ENCODE data around the gene AURKB. TPM values are rescaled to one million over a fixed set of nuclear protein-coding genes. Genes with fewer than 3 reads are reported as not detected.
A peak's percentile ranks its signal among the peaks of the same experiment; 100 is the strongest.

AURKB gene
- total and polyA plus RNA-seq, 10 donors, result 2.4 to 30.9 (median 10.5) TPM

DNA sequence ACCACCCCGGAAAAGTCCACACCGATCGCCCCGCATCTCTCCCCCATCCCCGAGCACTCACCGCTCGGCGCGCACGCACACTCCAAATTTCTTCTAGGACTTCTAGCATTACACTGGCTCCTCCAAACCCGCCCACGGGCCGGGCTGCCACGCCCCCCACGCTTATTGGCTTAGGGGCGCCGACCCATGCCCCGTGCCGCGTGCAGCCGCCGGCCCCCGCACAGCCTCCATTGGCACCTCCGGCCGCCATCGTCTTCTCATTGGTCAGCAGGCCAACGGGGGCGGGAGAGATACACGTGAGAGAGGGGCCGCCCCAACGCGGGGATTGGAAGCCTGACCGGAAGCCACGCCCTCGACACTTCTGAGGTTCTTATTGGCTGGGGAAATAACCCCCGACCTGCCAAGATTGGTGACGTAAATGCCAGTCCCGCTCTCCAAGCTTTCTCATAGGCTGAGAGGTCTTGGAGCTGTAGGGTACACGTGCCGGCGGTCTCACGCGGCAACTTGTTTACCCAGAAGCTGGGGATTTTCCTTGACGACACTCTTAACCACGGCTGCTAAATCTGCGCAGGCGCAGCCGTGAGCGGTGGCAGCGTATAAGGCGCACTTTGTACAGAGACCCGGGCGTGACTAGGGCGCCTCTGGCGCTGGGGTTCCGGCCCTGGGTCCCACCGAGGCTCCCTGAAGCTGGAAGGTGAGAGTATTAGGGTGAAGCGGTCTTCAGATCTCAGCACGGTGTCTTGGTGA, 54.0 kb downstream of the AURKB start:
- H3K4me1 ChIP-seq, result peaks cover 53 to 93% (median 83%) of the 10 kb centered on the region in 6 donors
- peak overlapping the region; percentile 39 to 79 (median 52) for H3K4me3 ChIP-seq
- intact Hi-C loops (cut with DNase I; ENCODE audit: low total_unique reads), result no loop called here
- H3K36me3 ChIP-seq, result peaks cover 0 to 45% (median 20%) of the 10 kb centered on the region in 6 donors
- 0 to 2% (median 0%) methylated on average over 50 to 59 of the region's 59 CpGs for WGBS, 5 donors
- no peaks in the 10 kb centered on the region for H3K9me3 ChIP-seq
- peak; percentile 100 for DNase-seq
- TF ChIP-seq, protein P1, sequence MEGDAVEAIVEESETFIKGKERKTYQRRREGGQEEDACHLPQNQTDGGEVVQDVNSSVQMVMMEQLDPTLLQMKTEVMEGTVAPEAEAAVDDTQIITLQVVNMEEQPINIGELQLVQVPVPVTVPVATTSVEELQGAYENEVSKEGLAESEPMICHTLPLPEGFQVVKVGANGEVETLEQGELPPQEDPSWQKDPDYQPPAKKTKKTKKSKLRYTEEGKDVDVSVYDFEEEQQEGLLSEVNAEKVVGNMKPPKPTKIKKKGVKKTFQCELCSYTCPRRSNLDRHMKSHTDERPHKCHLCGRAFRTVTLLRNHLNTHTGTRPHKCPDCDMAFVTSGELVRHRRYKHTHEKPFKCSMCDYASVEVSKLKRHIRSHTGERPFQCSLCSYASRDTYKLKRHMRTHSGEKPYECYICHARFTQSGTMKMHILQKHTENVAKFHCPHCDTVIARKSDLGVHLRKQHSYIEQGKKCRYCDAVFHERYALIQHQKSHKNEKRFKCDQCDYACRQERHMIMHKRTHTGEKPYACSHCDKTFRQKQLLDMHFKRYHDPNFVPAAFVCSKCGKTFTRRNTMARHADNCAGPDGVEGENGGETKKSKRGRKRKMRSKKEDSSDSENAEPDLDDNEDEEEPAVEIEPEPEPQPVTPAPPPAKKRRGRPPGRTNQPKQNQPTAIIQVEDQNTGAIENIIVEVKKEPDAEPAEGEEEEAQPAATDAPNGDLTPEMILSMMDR (IDR thresholded peaks at IDR 0.05 in 8 of 11, conservative IDR thresholded peaks at IDR 0.05 in 3 of 11), result peak in 2 of 11 experiments; percentile 32 to 35
- peak; percentile 99 to 100 (median 99) for TF ChIP-seq POLR2A (IDR thresholded peaks at IDR 0.05)
- peak; percentile 100 for TF ChIP-seq POLR2AphosphoS5 (IDR thresholded peaks at IDR 0.05)
- no peaks in the 10 kb centered on the region for H3K27me3 ChIP-seq (replicated peaks in 1 of 7)
- H3K27ac ChIP-seq, result peak overlapping the region; percentile 96 to 100 (median 98)

DNA sequence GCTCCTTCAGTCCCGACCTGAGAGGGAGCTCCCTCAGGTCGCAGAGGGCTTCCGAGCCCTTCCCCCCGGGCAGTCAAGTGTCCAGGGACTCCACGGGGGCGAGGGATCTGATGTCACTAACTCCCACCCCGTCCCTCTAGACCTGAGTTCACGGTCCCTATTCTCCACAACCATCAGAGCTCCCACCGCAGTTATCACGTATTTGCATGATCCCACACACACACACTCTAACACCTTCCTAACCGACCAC, 54.5 kb downstream of the AURKB start:
- Histone ChIP-seq H3K9me3 (no peaks in the 10 kb centered on the region), H3K27ac (peak overlapping the region; percentile 96 to 100 (median 98)), H3K36me3 (peaks cover 0 to 42% (median 15%) of the 10 kb centered on the region in 6 donors), H3K4me3 (peak overlapping the region; percentile 39 to 79 (median 52)), H3K27me3 (replicated peaks in 1 of 7) (no peaks in the 10 kb centered on the region), H3K4me1 (peaks cover 50 to 93% (median 83%) of the 10 kb centered on the region in 6 donors)
- TF ChIP-seq, protein P1 (IDR thresholded peaks at IDR 0.05 in 8 of 11, conservative IDR thresholded peaks at IDR 0.05 in 3 of 11), result no peak
- no peak for TF ChIP-seq POLR2A (IDR thresholded peaks at IDR 0.05)
- no peak for TF ChIP-seq POLR2AphosphoS5 (IDR thresholded peaks at IDR 0.05)
- peak; percentile 89 for DNase-seq
- WGBS, 5 donors, result 1 to 5% (median 2%) methylated on average over 8 to 11 of the region's 11 CpGs
- intact Hi-C loops (cut with DNase I; ENCODE audit: low total_unique reads), result no loop called here

DNA sequence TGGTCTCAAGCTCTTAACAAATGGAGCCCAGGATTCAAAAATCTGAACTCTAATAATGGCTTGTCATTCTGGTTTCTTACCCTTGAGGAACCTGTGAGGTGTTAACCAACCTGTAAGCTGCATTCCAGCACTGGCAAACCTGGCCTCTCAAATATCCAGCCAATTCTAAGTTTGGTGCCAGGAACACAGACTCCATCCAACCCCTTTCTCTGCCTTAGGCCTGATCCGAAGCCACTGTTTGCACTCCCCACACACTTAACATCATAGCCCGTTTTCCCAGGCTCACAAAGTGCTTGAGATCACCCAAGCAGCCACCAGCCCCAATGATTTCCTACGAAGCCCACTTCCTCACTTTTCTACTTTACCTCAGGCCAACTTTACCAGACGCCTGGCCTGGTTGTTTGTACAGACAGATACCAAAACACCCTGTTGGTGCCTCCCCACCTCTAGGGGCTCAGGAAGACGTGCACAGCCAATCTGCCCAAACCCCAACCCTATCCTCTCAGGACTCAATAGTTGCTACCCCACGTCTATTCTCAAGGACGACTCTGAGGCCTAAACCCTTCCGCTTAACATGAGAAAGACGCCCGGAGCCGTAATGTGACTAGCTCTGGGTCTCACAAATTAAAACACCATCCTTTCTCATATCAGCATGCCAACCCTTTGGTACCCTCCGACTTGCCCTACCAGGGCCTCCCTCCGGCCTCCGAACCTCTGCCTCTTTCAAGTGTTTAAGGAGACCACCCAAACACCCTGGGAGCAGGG, 55.0 kb downstream of the AURKB start:
- 44 to 63% (median 58%) methylated on average over 14 of the region's 14 CpGs for WGBS, 5 donors
- no peak for DNase-seq
- Histone ChIP-seq H3K27me3 (replicated peaks in 1 of 7) (no peaks in the 10 kb centered on the region), H3K4me3 (peak overlapping the region; percentile 39 to 79 (median 52)), H3K4me1 (peaks cover 52 to 93% (median 83%) of the 10 kb centered on the region in 6 donors), H3K27ac (peak overlapping the region; percentile 96 to 100 (median 98)), H3K9me3 (no peaks in the 10 kb centered on the region), H3K36me3 (peaks cover 0 to 42% (median 12%) of the 10 kb centered on the region in 6 donors)
- intact Hi-C loops (cut with DNase I; ENCODE audit: low total_unique reads), result no loop called here
- TF ChIP-seq POLR2A (IDR thresholded peaks at IDR 0.05) (no peak), POLR2AphosphoS5 (IDR thresholded peaks at IDR 0.05) (peak in 1 of 3 donors; percentile 11)
- TF ChIP-seq, protein P1 (IDR thresholded peaks at IDR 0.05 in 8 of 11, conservative IDR thresholded peaks at IDR 0.05 in 3 of 11), result peak in 1 of 11 experiments; percentile 6

Small RNAs within 50 kb of the gene (microRNA-seq; reads per million reads assigned to microRNA genes)
- 2.2 to 20.1 (median 4.9) reads per million in 3 donors for gene MIR4521

Other genes starting within 250 kb of the AURKB start
- under 1 TPM in 2 of 7 donors, not detected in 5; 0.07 to 0.43 TPM for gene GUCY2D, start 208.0 kb downstream of the AURKB start, total RNA-seq
- under 1 TPM in 1 of 3 donors, not detected in 2; 0.03 TPM for gene GUCY2D, start 208.0 kb downstream of the AURKB start, polyA plus RNA-seq
- 1 to 10 TPM in 5 of 7 donors, under 1 TPM in 2; 0.13 to 6.2 (median 2.8) TPM for gene ALOX15B, start 171.5 kb downstream of the AURKB start, total RNA-seq
- gene ALOX15B, start 171.5 kb downstream of the AURKB start, polyA plus RNA-seq, result 1 to 10 TPM; 1.0 to 7.8 (median 2.7) TPM
- gene ALOX12B, start 122.9 kb downstream of the AURKB start, total RNA-seq, result 1 to 10 TPM in 2 of 7 donors, under 1 TPM in 1, not detected in 4; 0.47 to 1.3 (median 1.0) TPM
- gene ALOX12B, start 122.9 kb downstream of the AURKB start, polyA plus RNA-seq, result under 1 TPM; 0.80 to 0.89 (median 0.83) TPM
- not detected for gene ALOXE3, start 92.1 kb downstream of the AURKB start, total RNA-seq
- under 1 TPM in 1 of 3 donors, not detected in 2; 0.03 TPM for gene ALOXE3, start 92.1 kb downstream of the AURKB start, polyA plus RNA-seq
- gene HES7, start 86.5 kb downstream of the AURKB start, total RNA-seq, result under 1 TPM in 2 of 7 donors, not detected in 5; 0.41 to 0.67 TPM
- gene HES7, start 86.5 kb downstream of the AURKB start, polyA plus RNA-seq, result under 1 TPM; 0.04 to 0.53 (median 0.32) TPM
- 100 to 1,000 TPM in 2 of 7 donors, 10 to 100 TPM in 5; 68.0 to 213 (median 73.5) TPM for gene PER1, start 58.2 kb downstream of the AURKB start, total RNA-seq
- gene PER1, start 58.2 kb downstream of the AURKB start, polyA plus RNA-seq, result 10 to 100 TPM; 12.6 to 83.0 (median 17.5) TPM
- gene VAMP2, start 47.6 kb downstream of the AURKB start, total RNA-seq, result 10 to 100 TPM; 37.5 to 94.8 (median 65.7) TPM
- 10 to 100 TPM; 38.7 to 57.8 (median 38.8) TPM for gene VAMP2, start 47.6 kb downstream of the AURKB start, polyA plus RNA-seq
- 10 to 100 TPM; 13.0 to 42.2 (median 22.4) TPM for gene TMEM107, start 34.2 kb downstream of the AURKB start, total RNA-seq
- 10 to 100 TPM in 2 of 3 donors, 1 to 10 TPM in 1; 8.1 to 14.0 (median 11.9) TPM for gene TMEM107, start 34.2 kb downstream of the AURKB start, polyA plus RNA-seq
- gene BORCS6, start 20.4 kb downstream of the AURKB start, total RNA-seq, result 10 to 100 TPM in 6 of 7 donors, 1 to 10 TPM in 1; 9.5 to 14.6 (median 12.3) TPM
- 10 to 100 TPM in 2 of 3 donors, 1 to 10 TPM in 1; 10.0 to 16.5 (median 12.9) TPM for gene BORCS6, start 20.4 kb downstream of the AURKB start, polyA plus RNA-seq
- gene CTC1, start 37.5 kb upstream of the AURKB start, total RNA-seq, result 100 to 1,000 TPM in 3 of 7 donors, 10 to 100 TPM in 4; 53.9 to 131 (median 91.3) TPM
- 10 to 100 TPM; 16.6 to 47.4 (median 22.6) TPM for gene CTC1, start 37.5 kb upstream of the AURKB start, polyA plus RNA-seq
- 10 to 100 TPM; 14.0 to 70.3 (median 30.8) TPM for gene PFAS, start 38.7 kb upstream of the AURKB start, total RNA-seq
- 10 to 100 TPM; 12.6 to 22.8 (median 14.1) TPM for gene PFAS, start 38.7 kb upstream of the AURKB start, polyA plus RNA-seq
- gene RANGRF, start 78.1 kb upstream of the AURKB start, total RNA-seq, result 10 to 100 TPM; 18.9 to 25.6 (median 21.2) TPM
- 10 to 100 TPM; 52.1 to 55.9 (median 54.1) TPM for gene RANGRF, start 78.1 kb upstream of the AURKB start, polyA plus RNA-seq
- 10 to 100 TPM in 1 of 7 donors, 1 to 10 TPM in 6; 4.2 to 16.7 (median 7.3) TPM for gene SLC25A35, start 84.8 kb upstream of the AURKB start, total RNA-seq
- gene SLC25A35, start 84.8 kb upstream of the AURKB start, polyA plus RNA-seq, result 1 to 10 TPM; 4.6 to 5.6 (median 5.5) TPM
- gene ARHGEF15, start 99.7 kb upstream of the AURKB start, total RNA-seq, result 10 to 100 TPM in 4 of 7 donors, 1 to 10 TPM in 3; 6.9 to 16.7 (median 12.1) TPM
- gene ARHGEF15, start 99.7 kb upstream of the AURKB start, polyA plus RNA-seq, result 10 to 100 TPM in 1 of 3 donors, 1 to 10 TPM in 2; 2.3 to 14.2 (median 7.3) TPM
- gene ODF4, start 129.3 kb upstream of the AURKB start, total RNA-seq, result not detected
- gene ODF4, start 129.3 kb upstream of the AURKB start, polyA plus RNA-seq, result not detected
- 1,000 to 10,000 TPM; 1,067 to 3,608 (median 1,651) TPM for gene RPL26, start 172.6 kb upstream of the AURKB start, total RNA-seq
- gene RPL26, start 172.6 kb upstream of the AURKB start, polyA plus RNA-seq, result 1,000 to 10,000 TPM; 5,013 to 7,063 (median 6,510) TPM
- not detected for gene RNF222, start 187.3 kb upstream of the AURKB start, total RNA-seq
- gene RNF222, start 187.3 kb upstream of the AURKB start, polyA plus RNA-seq, result under 1 TPM in 2 of 3 donors, not detected in 1; 0.03 to 0.05 TPM
- gene NDEL1, start 225.3 kb upstream of the AURKB start, total RNA-seq, result 100 to 1,000 TPM in 3 of 7 donors, 10 to 100 TPM in 4; 67.7 to 141 (median 90.5) TPM
- gene NDEL1, start 225.3 kb upstream of the AURKB start, polyA plus RNA-seq, result 10 to 100 TPM; 11.6 to 26.0 (median 13.6) TPM

Measured in spleen (tissue), 11 donors.